SK-N-SH (cell line): ENCODE measurements around the gene TRIM29. TPM values are rescaled to one million over a fixed set of nuclear protein-coding genes. Genes with fewer than 3 reads are reported as not detected.

Source experiments
- CTCF ChIA-PET: fragments of 300-600, 350-600 bp; formaldehyde crosslinking; extraction: SDS; loops from one replicate; lab custom pipeline; 2021; lab: Yijun Ruan, JAX
- POLR2A ChIA-PET: fragments of 350-600 bp; sonication (Branson Sonifier 250); formaldehyde crosslinking; extraction: SDS; loops from one replicate; lab custom pipeline; 2020; ENCODE audit warnings: antibody characterized with exemption, inconsistent platforms; lab: Yijun Ruan, JAX
- DNase-seq: peaks from one replicate; pipeline ENCODE4 v3.0.0; 2012
- H2AFZ ChIP-seq: fragments of 200-600 bp; sonication (generic); 2 replicates; pipeline ENCODE4 v1.8.1; 2016; ENCODE audit warnings: antibody characterized with exemption, mild to moderate bottlenecking, low read depth
- H3F3A ChIP-seq: fragments of 200-600 bp; sonication (generic); replicated peaks from 2 replicates; pipeline ENCODE3; 2016; ENCODE audit warnings: antibody characterized with exemption, mild to moderate bottlenecking; ENCODE audit not compliant: insufficient read depth
- H3K27ac ChIP-seq, 2 experiments: fragments of 200-500 bp in 1 of 2; fragments of 200-600 bp in 1 of 2; sonication (Bioruptor generic) in 1 of 2; sonication (generic), shearing (Covaris generic) in 1 of 2; 2 replicates each; pipeline versions ENCODE4 v1.5.1 to v1.6.1; 2014 to 2016; ENCODE audit warnings: low read depth in 2 of 2, inconsistent platforms in 1 of 2, low read length in 1 of 2, mild to moderate bottlenecking in 1 of 2, mixed read lengths in 1 of 2
- H3K27me3 ChIP-seq: fragments of 200-600 bp; sonication (generic), shearing (Covaris generic); 2 replicates; pipeline ENCODE4 v1.6.1; 2016; ENCODE audit warnings: mixed run types; ENCODE audit not compliant: insufficient read depth
- H3K36me3 ChIP-seq, 2 experiments: fragments of 200-500 bp in 1 of 2; fragments of 200-600 bp in 1 of 2; sonication (Bioruptor generic) in 1 of 2; sonication (generic) in 1 of 2; replicated peaks in 1 of 2; 2 replicates each; pipeline versions ENCODE3 to v1.5.1; 2014 to 2016; ENCODE audit warnings: low read length in 1 of 2, mild to moderate bottlenecking in 1 of 2; ENCODE audit not compliant: insufficient read depth in 2 of 2, control insufficient read depth in 1 of 2
- H3K4me1 ChIP-seq, 2 experiments: fragments of 200-500 bp in 1 of 2; fragments of 200-600 bp in 1 of 2; sonication (Bioruptor generic) in 1 of 2; sonication (generic), shearing (Covaris generic) in 1 of 2; 2 replicates each; pipeline versions ENCODE4 v1.5.1 to v1.6.1; 2014 to 2016; ENCODE audit warnings: low read depth in 1 of 2, low read length in 1 of 2, mixed run types in 1 of 2; ENCODE audit not compliant: insufficient read depth in 2 of 2, control insufficient read depth in 1 of 2
- H3K4me2 ChIP-seq: fragments of 200-600 bp; sonication (generic), shearing (Covaris generic); 2 replicates; pipeline ENCODE4 v1.6.1; 2017; ENCODE audit warnings: mixed run types
- H3K4me3 ChIP-seq, 2 experiments: fragments of 200-500 bp in 1 of 2; fragments of 200-600 bp in 1 of 2; sonication (Bioruptor generic) in 1 of 2; sonication (generic), shearing (Covaris generic) in 1 of 2; 2 replicates each; pipeline versions ENCODE4 v1.5.1 to v1.8.1; 2014 to 2016; ENCODE audit warnings: low read depth in 2 of 2, inconsistent platforms in 1 of 2, low read length in 1 of 2, mild to moderate bottlenecking in 1 of 2, mixed read lengths in 1 of 2, moderate library complexity in 1 of 2
- H3K79me2 ChIP-seq: fragments of 200-600 bp; sonication (generic); 2 replicates; pipeline ENCODE4 v1.8.1; 2017; ENCODE audit warnings: mild to moderate bottlenecking; ENCODE audit not compliant: insufficient read depth
- H3K9ac ChIP-seq: fragments of 200-600 bp; sonication (generic); 2 replicates; pipeline ENCODE4 v1.6.1; 2017; ENCODE audit warnings: mixed run types
- H3K9me2 ChIP-seq: fragments of 200-600 bp; sonication (generic); 2 replicates; pipeline ENCODE4 v1.6.1; 2017; ENCODE audit warnings: mixed run types
- H3K9me3 ChIP-seq: fragments of 200-600 bp; sonication (generic); 2 replicates; pipeline ENCODE4 v1.6.1; 2017; ENCODE audit warnings: mixed run types, mild to moderate bottlenecking, moderate library complexity
- H4K20me1 ChIP-seq: fragments of 200-600 bp; sonication (generic); 2 replicates; pipeline ENCODE4 v1.6.1; 2017; ENCODE audit warnings: mild to moderate bottlenecking, mixed run types; ENCODE audit not compliant: insufficient read depth
- FOXJ3 ChIP-seq: sonication (generic); formaldehyde crosslinking; IDR thresholded peaks from 2 replicates; pipeline ENCODE4 v1.5.1; 2020; ENCODE audit warnings: mild to moderate bottlenecking, missing genetic modification reagents
- FOXM1 ChIP-seq: IDR thresholded peaks from 2 replicates; pipeline ENCODE4 v1.4.0; 2012; ENCODE audit warnings: low read depth, mild to moderate bottlenecking
- GABPA ChIP-seq: IDR thresholded peaks from 2 replicates; pipeline ENCODE4 v1.4.0; 2012; ENCODE audit warnings: low read depth, mild to moderate bottlenecking
- IRF3 ChIP-seq: fragments of 150-350 bp; IDR thresholded peaks from 2 replicates; pipeline ENCODE4 v1.6.1; 2016; ENCODE audit warnings: mild to moderate bottlenecking, low read depth, low read length
- JUND ChIP-seq: IDR thresholded peaks from 2 replicates; pipeline ENCODE4 v1.4.0; 2012
- MAX ChIP-seq: IDR thresholded peaks from 2 replicates; pipeline ENCODE4 v1.4.0; 2012; ENCODE audit warnings: low read depth
- MEF2A ChIP-seq: IDR thresholded peaks from 2 replicates; pipeline ENCODE4 v1.4.0; 2012; ENCODE audit warnings: low read depth, borderline replicate concordance
- NFIC ChIP-seq: IDR thresholded peaks from 2 replicates; pipeline ENCODE4 v1.4.0; 2012; ENCODE audit warnings: borderline replicate concordance
- PBX3 ChIP-seq: IDR thresholded peaks from 2 replicates; pipeline ENCODE4; 2012
- POLR2AphosphoS5 ChIP-seq: IDR thresholded peaks from 2 replicates; pipeline ENCODE4 v1.6.1; 2012; ENCODE audit warnings: low read depth, low read length
- RCOR1 ChIP-seq: fragments of 150-350 bp; IDR thresholded peaks from 2 replicates; pipeline ENCODE4 v1.6.1; 2017; ENCODE audit warnings: antibody characterized with exemption, low read length
- RFX5 ChIP-seq: IDR thresholded peaks from 2 replicates; pipeline ENCODE4 v1.6.1; 2012; ENCODE audit warnings: mild to moderate bottlenecking, improper control_type of control experiment, low read length
- SMC3 ChIP-seq: IDR thresholded peaks from 2 replicates; pipeline ENCODE4 v1.6.1; 2012; ENCODE audit warnings: low read depth, low read length, improper control_type of control experiment
- TAF1 ChIP-seq: IDR thresholded peaks from 2 replicates; pipeline ENCODE4 v1.6.1; 2012; ENCODE audit warnings: low read depth, mild to moderate bottlenecking, low read length, moderate library complexity, borderline replicate concordance
- TEAD4 ChIP-seq: IDR thresholded peaks from 2 replicates; pipeline ENCODE4 v1.4.0; 2012; ENCODE audit warnings: mild to moderate bottlenecking, borderline replicate concordance; ENCODE audit not compliant: insufficient read depth
- USF2 ChIP-seq: fragments of 150-350 bp; IDR thresholded peaks from 2 replicates; pipeline ENCODE4 v1.6.1; 2017; ENCODE audit warnings: antibody characterized with exemption, low read length, low read depth, borderline replicate concordance
- YY1 ChIP-seq: IDR thresholded peaks from 2 replicates; pipeline ENCODE4 v1.4.0; 2012; ENCODE audit warnings: low read depth, mild to moderate bottlenecking
- ZBTB33 ChIP-seq: IDR thresholded peaks from 2 replicates; pipeline ENCODE4 v1.4.0; 2012; ENCODE audit warnings: low read depth, borderline replicate concordance
- WGBS: methylation state at CpG from one replicate; pipeline ENCODE4 v1.1.6; 2017; ENCODE audit warnings: low lambda C conversion rate; 5-methylcytosine and 5-hydroxymethylcytosine counted together
- polyA plus RNA-seq, 3 experiments: library from polyadenylated mRNA; depleted of rRNA; stranded (reverse); fragments of >200 nt; gene quantifications; 2 replicates each; pipeline ENCODE4 v1.2.3, GENCODE V29; 2012
- TF ChIP-seq, protein P1 (sequence below): fragments of 200-600 bp; sonication (generic); IDR thresholded peaks from 2 replicates; pipeline ENCODE4 v1.6.1; 2017; ENCODE audit warnings: antibody characterized with exemption, mild to moderate bottlenecking, moderate library complexity

Gene TRIM29
- polyA plus RNA-seq, 1 of the 3 experiments (the other 2 are of a cell fraction) = 0.03 TPM

- no peaks in the 10 kb centered on the region for H3F3A ChIP-seq
- no peaks in the 10 kb centered on the region for H3K9me2 ChIP-seq
- no peaks in the 10 kb centered on the region for H3K79me2 ChIP-seq
- POLR2A ChIA-PET = no interaction called here
- H3K36me3 ChIP-seq = no peaks in the 10 kb centered on the region
- no peak overlapping the region for H2AFZ ChIP-seq
- CTCF ChIA-PET = interaction anchor here (0.5 to 1.6 kb wide), 3 partner anchors 154 to 396 kb away, joined by 3 read pairs; no protein-coding TSS in a partner anchor
- TF ChIP-seq SMC3 = no peak
- TF ChIP-seq TEAD4 = no peak
- peaks cover 0 to 11% of the 10 kb centered on the region in 2 experiments; a peak in 1 of 4 replicates for H3K4me1 ChIP-seq
- WGBS = 25% methylated on average over 1 of the region's 7 CpGs
- no peaks in the 10 kb centered on the region for H4K20me1 ChIP-seq
- no peaks in the 10 kb centered on the region for H3K9me3 ChIP-seq
- H3K4me2 ChIP-seq = no peak overlapping the region
- 0 out of 2 replicates have a peak, but pooled peaks cover 6% of the 10 kb centered on the region for H3K27me3 ChIP-seq
- H3K9ac ChIP-seq = no peak overlapping the region
- H3K4me3 ChIP-seq = no peak overlapping the region
- H3K27ac ChIP-seq = no peak overlapping the region
- DNase-seq = no peak
These were observed 75.4 kb downstream of the TRIM29 start for GRCh38 chr11:120062561-120062930.

DNA sequence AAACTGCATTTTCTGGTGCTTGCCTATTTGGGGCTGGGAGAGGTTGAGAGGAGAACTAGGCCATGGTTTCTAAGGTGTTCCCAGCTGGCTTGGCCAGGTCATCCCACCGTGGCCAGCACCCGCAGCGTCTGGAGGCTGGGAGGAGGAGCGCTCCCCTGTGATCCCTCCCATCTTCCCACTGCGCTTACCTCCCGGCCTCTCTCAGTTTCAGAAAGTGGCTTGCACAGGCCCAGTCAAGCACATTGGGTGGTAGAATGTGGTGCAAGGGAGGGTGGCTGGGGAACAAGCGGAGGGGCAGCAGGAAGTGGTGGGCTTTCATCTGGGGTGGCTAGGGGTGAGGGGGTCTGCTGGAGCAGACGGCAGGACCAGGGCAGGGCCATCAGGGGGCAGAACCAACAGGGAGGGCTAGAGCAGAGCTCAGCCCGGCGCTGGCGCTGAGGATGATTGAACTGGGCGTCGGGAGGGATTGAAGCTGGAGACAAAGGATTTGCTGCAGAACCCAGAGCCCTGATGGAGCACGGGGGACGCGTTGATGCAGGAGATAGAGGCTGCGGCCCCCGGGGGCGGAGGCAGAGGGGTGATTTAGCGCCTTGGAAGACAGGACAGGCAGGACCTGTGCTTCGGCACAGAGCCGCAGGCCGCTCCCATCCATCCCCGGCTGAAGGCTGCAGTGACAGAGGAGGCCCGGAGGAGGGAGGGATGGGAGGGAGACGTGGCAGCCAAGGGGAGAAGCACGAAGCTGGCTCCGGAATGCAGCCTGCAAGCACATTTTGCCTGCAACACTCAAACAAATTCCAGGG lies 76.0 kb downstream of the TRIM29 start:
- Histone ChIP-seq H3K9me2 (no peaks in the 10 kb centered on the region), H2AFZ (no peak overlapping the region), H3K4me3 (no peak overlapping the region), H3F3A (no peaks in the 10 kb centered on the region), H4K20me1 (no peaks in the 10 kb centered on the region), H3K4me1 (peaks cover 0 to 7% of the 10 kb centered on the region in 2 experiments; a peak in 1 of 4 replicates), H3K4me2 (no peak overlapping the region), H3K9me3 (no peaks in the 10 kb centered on the region), H3K9ac (no peak overlapping the region), H3K27me3 (0 out of 2 replicates have a peak, but pooled peaks cover 6% of the 10 kb centered on the region), H3K79me2 (no peaks in the 10 kb centered on the region), H3K36me3 (no peaks in the 10 kb centered on the region), H3K27ac (no peak overlapping the region)
- TF ChIP-seq MEF2A (no peak), TAF1 (no peak), ZBTB33 (no peak), NFIC (no peak), FOXJ3 (CRISPR knock-in tag) (no peak), RFX5 (no peak), USF2 (no peak), PBX3 (no peak), TEAD4 (no peak), IRF3 (no peak), FOXM1 (no peak), POLR2AphosphoS5 (no peak), GABPA (no peak), YY1 (no peak), RCOR1 (no peak), JUND (no peak), MAX (no peak)
- TF ChIP-seq, protein P1, sequence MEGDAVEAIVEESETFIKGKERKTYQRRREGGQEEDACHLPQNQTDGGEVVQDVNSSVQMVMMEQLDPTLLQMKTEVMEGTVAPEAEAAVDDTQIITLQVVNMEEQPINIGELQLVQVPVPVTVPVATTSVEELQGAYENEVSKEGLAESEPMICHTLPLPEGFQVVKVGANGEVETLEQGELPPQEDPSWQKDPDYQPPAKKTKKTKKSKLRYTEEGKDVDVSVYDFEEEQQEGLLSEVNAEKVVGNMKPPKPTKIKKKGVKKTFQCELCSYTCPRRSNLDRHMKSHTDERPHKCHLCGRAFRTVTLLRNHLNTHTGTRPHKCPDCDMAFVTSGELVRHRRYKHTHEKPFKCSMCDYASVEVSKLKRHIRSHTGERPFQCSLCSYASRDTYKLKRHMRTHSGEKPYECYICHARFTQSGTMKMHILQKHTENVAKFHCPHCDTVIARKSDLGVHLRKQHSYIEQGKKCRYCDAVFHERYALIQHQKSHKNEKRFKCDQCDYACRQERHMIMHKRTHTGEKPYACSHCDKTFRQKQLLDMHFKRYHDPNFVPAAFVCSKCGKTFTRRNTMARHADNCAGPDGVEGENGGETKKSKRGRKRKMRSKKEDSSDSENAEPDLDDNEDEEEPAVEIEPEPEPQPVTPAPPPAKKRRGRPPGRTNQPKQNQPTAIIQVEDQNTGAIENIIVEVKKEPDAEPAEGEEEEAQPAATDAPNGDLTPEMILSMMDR = no peak
- POLR2A ChIA-PET = no interaction called here
- CTCF ChIA-PET = interaction anchor here (0.5 to 1.6 kb wide), 3 partner anchors 153 to 395 kb away, joined by 3 read pairs; no protein-coding TSS in a partner anchor
- WGBS = 67% methylated on average over 22 of the region's 28 CpGs
- no peak for DNase-seq
